HG02840 (cell line): ENCODE measurements around the gene AP4E1.
"Not testable (repeated sequence)": the region's sequence is repeated elsewhere in the genome, so short reads cannot be mapped to it uniquely, and the experiment has no call there.

ENCODE experiments used
- ATAC-seq: cut with Tn5 transposase; IDR thresholded peaks from one replicate; pipeline ENCODE4 v1.9.1; 2021; ENCODE audit warnings: mild to moderate bottlenecking, moderate library complexity, moderate number of reproducible peaks; ENCODE audit not compliant: unreplicated experiment, low FRiP score

The AP4E1 gene

GRCh38 chr15:50939911-50940310, 31.4 kb downstream of the AP4E1 start:
- ATAC-seq = no peak

DNA sequence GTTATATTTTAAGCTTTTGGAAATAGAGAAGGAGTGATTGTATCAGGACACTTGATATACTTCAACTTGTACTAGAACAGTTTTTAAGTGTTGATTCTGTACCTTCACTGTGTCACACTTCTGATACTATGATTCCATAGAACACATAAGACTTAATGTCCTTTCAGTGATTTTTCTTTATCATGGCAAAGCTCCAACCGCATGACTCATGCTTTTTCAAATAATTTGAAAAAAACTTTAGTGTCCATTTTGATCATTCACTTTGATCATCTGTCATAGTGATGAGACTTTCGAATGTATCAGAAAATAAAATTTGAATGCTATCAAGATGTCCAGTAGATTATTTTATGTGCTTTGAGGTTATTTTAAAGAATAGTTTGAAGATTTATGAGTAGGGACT, 32.0 kb downstream of the AP4E1 start:
- no peak for ATAC-seq

DNA sequence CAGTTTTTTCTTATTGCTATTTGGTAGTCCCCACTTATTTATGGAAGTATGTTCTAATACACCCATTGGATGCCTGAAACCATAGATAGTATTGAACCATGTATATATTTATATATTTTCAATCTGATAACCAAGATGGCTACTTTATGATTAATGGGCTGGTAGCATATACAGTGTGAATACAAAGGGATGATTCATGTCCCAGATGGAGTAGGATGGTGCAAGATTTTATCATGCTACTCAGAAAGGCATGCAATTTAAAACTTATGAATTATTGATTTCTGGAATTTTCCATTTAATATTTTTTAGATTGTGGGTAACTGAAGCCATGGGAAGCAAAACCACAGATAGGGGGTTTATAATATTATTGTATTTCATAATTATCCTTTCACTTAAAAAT, 35.2 kb downstream of the AP4E1 start:
- ATAC-seq = no peak

DNA sequence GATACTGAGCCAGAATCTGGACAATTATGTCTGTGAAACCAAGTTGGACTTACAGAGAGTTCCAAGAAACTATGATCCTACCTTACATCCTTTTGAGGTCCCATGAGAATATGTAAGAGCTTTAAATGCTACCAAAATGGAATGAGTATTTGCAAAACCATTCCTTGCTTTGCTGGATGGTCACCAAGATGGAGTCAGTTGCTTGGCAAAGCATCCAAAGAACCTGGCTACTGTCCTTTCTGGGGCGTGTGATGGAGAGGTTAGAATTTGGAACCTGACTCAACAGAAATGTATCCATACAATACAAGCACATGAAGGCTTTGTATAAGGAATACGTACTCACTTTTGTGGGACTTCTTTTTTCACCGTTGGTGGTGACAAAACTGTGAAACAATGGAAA, 36.2 kb downstream of the AP4E1 start:
- no peak for ATAC-seq

DNA sequence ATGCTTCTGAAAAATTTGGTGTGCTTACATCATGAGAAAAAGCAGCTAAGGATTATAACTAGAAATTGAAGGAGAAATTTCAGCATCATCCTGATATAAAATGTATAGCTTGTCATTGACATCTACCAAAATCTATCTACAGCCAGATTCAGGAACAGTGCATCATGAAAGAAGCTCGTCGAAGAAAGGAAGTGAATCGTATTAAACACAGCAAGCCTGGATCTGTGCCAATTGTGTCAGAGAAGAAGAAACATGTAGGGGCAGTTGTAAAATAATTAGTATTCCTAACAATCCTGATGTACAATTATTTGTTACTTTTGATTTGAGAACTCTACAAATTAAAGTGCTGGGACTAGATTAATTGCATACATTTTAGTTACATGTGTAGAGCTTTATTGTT, 37.2 kb downstream of the AP4E1 start:
- no peak for ATAC-seq

GRCh38 chr15:50950745-50951144, 42.3 kb downstream of the AP4E1 start:
- ATAC-seq = not testable (repeated sequence)

GRCh38 chr15:50953302-50953701, 44.8 kb downstream of the AP4E1 start:
- ATAC-seq = no peak

- not testable (repeated sequence) for ATAC-seq
These were observed 46.4 kb downstream of the AP4E1 start for GRCh38 chr15:50954837-50955236.

GRCh38 chr15:50959717-50960116, 51.2 kb downstream of the AP4E1 start:
- no peak for ATAC-seq

GRCh38 chr15:50964075-50964474, 55.6 kb downstream of the AP4E1 start:
- ATAC-seq = no peak

GRCh38 chr15:50968353-50968752, 59.9 kb downstream of the AP4E1 start:
- no peak for ATAC-seq

DNA sequence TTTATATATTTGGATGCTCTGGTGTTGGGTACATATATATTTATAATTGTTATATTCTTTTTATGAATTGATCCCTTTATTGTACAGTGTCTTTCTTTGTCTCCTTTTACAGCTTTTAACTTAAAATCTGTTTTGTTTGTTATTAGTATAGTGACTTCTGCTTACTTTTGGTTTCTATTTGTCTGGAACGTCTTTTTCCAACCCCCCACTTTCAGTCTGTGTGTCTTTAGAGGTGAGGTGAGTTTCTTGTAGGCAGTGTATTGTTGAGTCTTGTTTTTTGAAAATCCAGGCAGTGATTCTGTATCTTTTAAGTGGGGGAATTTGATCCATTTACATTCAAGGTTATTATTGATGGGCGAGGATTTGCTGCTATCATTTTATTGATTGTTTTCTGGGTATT, 62.0 kb downstream of the AP4E1 start:
- ATAC-seq = no peak

DNA sequence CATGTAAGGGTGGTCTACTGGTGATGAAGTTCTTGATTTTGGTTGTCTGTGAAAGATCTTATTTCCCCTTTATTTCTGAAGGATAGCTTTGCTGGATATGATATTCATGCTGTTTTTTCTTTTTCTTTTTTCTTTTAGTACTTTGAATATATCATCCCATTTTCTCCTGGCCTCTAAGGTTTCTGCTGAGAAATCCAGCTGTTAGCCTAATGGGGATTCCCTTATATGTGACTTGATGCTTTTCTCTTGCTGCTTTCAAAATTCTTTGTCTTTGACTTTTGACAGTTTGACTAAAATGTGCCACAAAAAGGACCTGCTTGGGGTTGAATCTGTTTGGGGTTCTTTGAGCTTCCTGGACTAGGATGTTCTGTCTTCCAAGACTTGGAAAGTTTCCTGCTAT, 62.6 kb downstream of the AP4E1 start:
- ATAC-seq = no peak

- ATAC-seq = no peak
These were observed 63.1 kb downstream of the AP4E1 start for GRCh38 chr15:50971542-50971941.

DNA sequence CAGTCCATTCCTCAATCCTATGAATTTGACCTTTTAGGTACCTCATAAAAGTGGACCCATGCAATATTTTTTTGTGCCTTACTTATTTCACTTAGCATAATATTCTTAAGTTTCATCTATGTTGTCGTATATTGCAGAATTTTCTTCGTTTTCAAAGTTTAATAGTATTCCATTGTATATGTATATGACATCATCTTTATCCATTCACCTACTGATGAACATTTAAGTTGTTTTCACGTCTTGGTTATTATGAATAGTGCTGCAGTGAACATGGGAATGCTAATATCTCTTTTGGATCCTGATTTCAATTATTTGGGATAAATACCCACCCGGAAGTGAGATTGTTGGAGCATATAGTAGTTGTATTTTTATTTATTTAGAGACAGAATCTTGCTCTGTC, 65.1 kb downstream of the AP4E1 start:
- no peak for ATAC-seq

DNA sequence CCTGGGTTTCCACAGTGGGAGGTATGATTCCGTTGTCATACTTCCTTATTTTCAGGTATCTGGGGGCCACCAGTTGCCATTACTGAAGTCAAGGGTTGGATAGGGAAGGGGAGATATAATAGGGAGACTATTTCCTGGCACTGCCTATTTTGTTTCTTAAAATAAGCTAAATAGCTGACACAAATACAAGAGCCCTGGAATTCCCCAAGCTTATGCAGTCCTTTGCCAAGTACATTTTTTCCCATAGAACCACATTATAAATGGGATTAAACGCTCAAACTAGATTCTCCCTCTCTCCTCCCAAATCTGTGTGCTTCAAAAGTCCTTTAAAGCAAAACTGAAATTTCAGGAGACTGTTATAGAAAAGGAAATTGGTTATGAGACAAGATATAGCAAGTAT, 68.7 kb downstream of the AP4E1 start:
- no peak for ATAC-seq

DNA sequence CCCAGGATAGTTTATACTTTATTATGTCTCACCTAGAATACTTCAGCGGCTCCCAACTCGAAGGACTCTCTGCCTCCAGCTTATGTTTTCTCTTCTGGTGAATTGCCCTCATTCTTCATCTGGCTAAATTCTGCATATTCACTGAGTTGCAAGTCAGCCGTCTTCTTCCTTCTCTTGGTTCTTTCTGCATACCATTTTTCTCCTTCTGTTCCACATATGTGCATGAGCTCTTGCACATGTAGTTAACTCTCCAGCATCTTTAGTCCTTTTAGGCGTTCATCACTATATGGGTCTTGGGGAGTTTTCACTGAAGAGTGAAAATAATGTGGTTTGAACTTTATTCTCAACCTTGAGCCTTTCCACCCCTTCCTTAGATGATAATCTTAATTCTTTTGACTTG, 70.1 kb downstream of the AP4E1 start:
- ATAC-seq = no peak

DNA sequence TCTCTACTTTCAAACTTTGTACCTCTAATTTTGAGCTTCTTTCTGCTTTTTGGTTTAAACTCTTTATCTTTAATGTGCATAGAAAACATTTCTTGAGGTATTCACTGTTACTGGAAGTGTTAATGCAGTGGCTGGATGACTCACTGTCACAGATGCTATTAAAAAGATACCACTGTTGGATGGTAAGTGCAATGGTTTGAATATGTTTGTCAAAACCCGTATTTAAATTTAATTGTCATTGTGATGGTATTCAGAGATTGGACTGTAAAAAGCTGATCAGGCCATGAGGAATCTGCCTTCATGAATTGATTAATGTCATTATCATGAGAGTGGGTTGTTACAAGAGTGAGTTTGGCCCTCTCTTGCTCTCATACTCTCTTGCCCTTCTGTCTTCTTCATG, 70.6 kb downstream of the AP4E1 start:
- no peak for ATAC-seq

GRCh38 chr15:50993598-50993997, 85.1 kb downstream of the AP4E1 start:
- no peak for ATAC-seq

- ATAC-seq = no peak
These were observed 88.2 kb downstream of the AP4E1 start for GRCh38 chr15:50996641-50997040.

DNA sequence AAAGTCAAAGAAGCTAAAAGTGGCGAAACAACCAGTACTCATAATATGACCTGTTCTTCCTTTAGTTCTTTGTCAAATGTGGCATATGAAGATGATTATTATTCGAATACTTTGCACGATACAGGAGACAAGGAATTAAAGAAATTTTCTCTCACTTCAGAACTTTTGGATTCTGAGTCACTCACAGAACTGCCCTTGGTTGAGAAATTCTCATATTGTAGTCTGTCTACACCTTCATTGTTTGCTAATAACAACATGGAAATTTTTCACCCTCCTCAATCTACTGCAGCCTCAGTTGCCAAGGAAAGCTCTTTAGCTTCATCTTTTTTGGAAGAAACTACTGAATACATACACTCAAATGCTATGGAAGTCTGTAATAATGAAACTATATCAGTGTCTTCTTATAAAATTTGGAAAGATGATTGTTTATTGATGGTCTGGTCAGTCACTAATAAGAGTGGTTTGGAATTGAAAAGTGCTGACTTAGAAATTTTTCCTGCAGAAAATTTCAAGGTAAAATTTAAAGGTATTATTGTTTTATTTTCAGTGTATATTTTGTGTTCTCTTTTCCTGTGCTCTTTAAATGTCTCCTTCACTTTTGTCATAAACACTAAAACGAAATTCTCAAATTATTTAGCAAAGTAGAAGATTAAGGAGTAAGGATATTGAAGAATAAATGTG, 89.0 kb downstream of the AP4E1 start:
- ATAC-seq = no peak

GRCh38 chr15:51004103-51004551, 95.6 kb downstream of the AP4E1 start:
- ATAC-seq = no peak
